Hindlimb muscle (tissue), 1 donor: ENCODE data around the gene IL4. TPM values are rescaled to one million over a fixed set of nuclear protein-coding genes. Genes with fewer than 3 reads are reported as not detected.
A peak's percentile ranks its signal among the peaks of the same experiment; 100 is the strongest.
"Not testable (repeated sequence)": the region's sequence is repeated elsewhere in the genome, so short reads cannot be mapped to it uniquely, and the experiment has no call there.

Source experiments
- DNase-seq: peaks from one replicate; pipeline ENCODE4 v3.0.0-alpha.2; 2013
- polyA plus RNA-seq: library from polyadenylated mRNA; unstranded; fragments of 120-200 nt; gene quantifications from one replicate; pipeline ENCODE4 v1.2.1, GENCODE V29; 2013; ENCODE audit not compliant: insufficient read length

Gene IL4
- polyA plus RNA-seq = not detected

- DNase-seq = no peak
These were observed at the start of gene IL4 for GRCh38 chr5:132673939-132674630. Gene IL4 (plus strand): TSS chr5:132673989. CDS start chr5:132674051, 62 bp downstream.

DNA sequence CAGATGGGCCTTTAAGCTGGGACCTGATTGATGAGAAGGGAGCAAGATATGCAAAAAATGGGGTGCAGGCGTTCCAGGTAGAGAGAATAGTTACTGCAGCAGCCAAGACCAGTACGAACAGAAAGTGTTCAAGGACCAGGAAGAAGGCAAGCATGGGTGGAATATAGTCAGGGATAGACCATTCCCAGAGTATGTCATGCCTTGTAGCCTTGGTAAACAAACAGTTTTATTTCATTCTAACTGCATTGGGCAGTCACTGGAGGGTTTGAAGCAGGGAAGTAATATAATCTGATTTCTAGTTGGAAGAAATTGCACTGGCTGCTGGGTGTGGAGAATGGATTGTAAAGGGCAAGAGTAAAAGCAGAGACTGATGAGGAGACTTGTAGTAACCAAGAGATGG lies 46.3 kb upstream of the IL4 start:
- no peak for DNase-seq

DNA sequence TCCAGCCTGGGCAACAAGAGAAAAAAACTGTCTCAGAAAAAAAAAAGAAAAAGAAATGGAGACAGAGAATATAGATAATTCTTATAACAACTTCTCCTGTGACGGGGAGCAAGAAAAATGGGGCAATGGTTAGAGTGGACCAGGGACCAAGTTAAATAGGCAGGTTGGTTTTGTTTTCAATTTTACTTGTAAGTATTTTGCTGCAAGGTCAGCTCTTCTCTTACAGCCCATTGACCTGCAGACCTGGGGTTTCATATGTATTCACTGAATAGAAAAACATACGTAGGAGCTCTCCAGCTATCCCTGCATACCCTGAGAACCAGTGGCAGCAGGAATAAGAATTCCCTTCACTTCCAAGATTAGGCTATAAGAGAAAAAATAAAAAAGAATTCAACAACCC lies 45.0 kb upstream of the IL4 start:
- no peak for DNase-seq

DNA sequence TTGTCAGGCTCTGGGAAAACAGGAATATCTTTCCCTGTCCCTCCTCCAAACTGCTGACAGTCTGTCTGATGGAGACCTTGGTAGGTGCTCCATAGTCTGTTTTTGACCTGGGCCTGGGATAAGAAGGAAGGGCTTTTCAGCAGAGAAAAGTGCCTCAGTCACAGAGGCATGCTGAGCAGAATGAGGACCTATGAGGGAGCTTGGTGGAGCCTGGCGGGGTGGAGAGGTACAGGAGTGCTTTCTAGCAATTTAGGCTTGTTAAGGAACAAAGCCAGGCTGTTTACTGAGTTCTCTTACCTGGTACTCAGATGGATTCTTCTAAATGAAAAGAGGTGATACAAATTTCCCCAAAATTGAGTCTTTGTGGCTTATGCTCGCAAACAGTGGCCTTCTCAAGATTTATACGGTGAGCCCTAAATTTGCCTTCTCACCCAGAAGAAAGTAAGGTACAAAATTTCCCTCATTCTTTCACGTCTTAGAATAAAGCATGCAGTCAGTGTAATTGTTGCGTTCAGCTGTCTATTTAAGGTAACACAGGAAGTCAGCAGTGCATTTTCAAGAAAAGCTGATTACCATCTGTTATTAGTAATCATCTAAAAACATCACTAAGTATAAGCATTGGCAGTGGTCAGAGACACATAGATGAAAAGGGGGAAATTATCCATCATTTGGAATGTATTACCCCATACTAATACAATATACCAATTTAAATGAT lies 44.4 kb upstream of the IL4 start:
- no peak for DNase-seq

- DNase-seq = not testable (repeated sequence)
These were observed 40.2 kb upstream of the IL4 start for GRCh38 chr5:132633587-132633986.

DNA sequence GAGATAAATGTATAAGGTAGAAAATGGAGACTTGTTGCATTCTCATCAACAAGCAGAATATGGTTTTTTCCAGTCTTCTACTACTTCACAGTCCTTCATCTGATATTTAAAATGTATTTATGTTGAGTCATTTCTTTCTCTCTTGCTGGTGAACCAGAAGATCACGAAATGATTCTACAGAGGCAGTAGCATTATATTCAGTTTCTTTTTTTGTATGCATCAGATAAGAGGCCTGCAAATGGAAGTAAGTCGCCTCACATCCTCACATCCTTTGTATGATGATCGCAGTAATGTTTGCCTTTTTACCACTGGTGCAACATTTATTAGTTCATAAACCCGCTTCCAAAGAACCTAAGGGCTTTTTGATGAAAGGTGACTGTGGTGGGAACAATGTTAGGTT lies 37.9 kb upstream of the IL4 start:
- no peak for DNase-seq

- no peak for DNase-seq
These were observed 36.5 kb upstream of the IL4 start for GRCh38 chr5:132637241-132637640.

GRCh38 chr5:132639706-132640130 lies 34.1 kb upstream of the IL4 start:
- DNase-seq = no peak

- DNase-seq = no peak
These were observed 33.2 kb upstream of the IL4 start for GRCh38 chr5:132640613-132641012.

GRCh38 chr5:132641241-132641723 lies 32.5 kb upstream of the IL4 start:
- no peak for DNase-seq

GRCh38 chr5:132641841-132642240 lies 31.9 kb upstream of the IL4 start:
- no peak for DNase-seq

DNA sequence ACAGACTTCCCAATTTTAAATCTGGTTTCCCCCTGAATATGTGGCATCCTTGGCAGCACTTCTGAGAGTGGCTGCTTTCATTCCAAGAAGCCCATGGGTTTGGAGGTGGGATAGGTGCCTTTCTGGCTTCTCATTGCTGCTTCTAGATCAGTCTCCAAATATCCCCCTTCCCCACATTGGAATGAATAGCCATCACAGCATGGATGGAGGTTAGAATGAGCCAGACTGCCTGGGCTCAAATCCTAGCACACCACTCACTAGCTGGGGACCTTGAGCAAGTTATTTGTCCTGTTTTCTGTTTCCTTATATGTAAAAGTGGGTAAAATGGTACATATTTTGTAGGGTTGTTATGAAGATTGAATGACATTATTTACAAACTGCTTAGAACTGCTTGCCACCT lies 29.6 kb upstream of the IL4 start:
- DNase-seq = no peak

GRCh38 chr5:132646583-132647266 lies 27.1 kb upstream of the IL4 start:
- no peak for DNase-seq

GRCh38 chr5:132647473-132647872 lies 26.3 kb upstream of the IL4 start:
- no peak for DNase-seq

- DNase-seq = no peak
These were observed 25.4 kb upstream of the IL4 start for GRCh38 chr5:132648355-132648754.

- no peak for DNase-seq
These were observed 21.8 kb upstream of the IL4 start for GRCh38 chr5:132651838-132652469.

- DNase-seq = no peak
These were observed 20.1 kb upstream of the IL4 start for GRCh38 chr5:132653716-132654115.

DNA sequence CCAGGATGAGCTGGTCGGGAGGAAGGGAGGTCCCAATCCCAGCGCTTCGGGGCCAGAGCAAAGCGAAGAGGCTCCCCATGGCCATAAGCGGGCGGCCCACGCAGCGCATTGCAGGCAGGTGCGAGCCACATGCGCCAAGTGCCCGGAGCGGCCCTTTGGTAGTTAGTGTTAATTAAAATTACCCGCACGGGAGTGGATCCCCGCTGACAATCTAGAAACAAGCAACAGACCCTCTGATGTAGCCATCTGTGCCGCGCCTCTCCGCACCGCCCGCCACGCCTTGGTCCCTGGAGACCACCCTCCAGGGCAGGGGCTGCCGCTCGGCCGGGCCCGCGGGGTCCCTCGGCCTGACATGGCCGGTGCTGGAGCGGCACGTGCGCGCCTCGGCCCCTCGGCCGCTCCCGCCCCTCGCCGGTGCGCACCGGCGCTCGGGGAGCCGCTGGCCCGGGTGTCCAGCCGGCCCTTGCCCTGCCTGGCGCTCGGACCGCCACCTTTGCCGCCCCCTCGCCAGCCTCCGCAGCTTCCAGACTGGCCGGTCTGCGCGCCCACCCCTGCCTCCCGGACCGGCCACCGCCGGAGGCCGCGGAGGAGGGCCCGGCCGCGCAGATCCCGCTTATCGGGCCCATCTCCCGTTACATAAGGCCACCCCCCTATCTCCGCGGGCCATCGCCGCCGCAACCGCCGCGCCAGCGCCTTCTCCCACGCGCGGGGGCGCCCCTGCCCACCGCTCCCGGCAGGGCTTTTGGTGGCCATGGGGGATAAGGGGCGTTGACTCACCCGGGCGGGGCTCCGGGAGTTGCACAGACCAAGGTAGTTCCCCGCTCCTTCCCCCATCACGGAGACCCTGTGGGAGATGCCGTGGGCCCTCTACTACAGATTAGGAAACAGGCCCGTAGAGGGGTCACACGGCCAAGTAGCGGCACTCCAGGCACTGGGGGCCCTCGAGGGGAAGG lies 17.7 kb upstream of the IL4 start:
- DNase-seq = peak; percentile 25

GRCh38 chr5:132656774-132657355 lies 16.9 kb upstream of the IL4 start:
- no peak for DNase-seq

DNA sequence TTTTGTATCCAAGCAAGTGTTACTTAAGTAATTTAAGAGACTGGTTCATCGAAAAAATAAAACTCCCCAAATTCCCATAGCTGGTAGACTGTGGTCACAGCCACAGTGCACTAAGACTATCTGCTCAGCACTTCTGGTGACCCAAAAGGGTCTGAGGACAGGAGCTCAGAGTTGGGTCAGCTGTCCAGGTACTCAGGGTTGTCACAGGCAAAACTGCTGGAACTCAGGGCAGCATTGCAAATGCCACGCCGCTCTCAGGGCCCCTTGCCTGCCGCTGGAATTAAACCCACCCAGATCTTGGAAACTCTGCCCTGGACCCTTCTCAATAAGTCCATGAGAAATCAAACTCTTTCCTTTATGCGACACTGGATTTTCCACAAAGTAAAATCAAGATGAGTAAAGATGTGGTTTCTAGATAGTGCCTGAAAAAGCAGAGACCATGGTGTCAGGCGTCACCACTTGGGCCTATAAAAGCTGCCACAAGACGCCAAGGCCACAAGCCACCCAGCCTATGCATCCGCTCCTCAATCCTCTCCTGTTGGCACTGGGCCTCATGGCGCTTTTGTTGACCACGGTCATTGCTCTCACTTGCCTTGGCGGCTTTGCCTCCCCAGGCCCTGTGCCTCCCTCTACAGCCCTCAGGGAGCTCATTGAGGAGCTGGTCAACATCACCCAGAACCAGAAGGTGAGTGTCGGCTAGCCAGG lies 16.0 kb upstream of the IL4 start, which contains the start of gene IL13:
Gene IL13, plus strand, starts transcription at position 498 of the 705 bp plus-strand sequence. Its CDS starts 14 bp downstream, at position 512.
- DNase-seq = no peak
